ENCODE data around the gene IRF5.

DNA sequence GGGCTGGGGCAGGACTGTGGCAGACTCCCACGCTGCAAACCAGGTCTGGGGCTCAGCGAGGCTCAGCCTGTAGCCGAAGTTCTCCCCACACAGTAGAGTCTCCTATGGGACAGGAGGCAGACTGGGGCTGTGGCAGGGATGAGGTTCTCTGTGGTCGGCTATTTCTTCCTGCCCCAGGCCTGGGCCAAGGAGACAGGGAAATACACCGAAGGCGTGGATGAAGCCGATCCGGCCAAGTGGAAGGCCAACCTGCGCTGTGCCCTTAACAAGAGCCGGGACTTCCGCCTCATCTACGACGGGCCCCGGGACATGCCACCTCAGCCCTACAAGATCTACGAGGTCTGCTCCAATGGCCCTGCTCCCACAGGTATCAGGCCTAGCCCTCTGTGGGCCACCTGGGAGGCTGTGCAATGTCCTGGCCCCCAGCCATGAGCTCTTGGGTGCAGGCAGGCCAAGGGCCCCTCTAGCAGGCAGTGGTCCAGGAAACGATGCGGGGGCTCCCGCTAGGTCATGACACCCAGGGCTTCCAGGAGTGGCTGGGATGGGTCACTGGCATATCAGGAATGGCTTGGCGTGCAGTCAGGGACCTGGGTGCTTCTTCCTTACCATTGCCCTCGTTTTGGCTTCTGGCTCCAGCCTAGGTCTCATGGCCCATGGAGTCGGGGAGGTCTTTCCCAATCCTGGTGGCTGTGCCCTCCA is 8.1 kb downstream of the IRF5 start:
- TF ChIP-seq, protein P1, sequence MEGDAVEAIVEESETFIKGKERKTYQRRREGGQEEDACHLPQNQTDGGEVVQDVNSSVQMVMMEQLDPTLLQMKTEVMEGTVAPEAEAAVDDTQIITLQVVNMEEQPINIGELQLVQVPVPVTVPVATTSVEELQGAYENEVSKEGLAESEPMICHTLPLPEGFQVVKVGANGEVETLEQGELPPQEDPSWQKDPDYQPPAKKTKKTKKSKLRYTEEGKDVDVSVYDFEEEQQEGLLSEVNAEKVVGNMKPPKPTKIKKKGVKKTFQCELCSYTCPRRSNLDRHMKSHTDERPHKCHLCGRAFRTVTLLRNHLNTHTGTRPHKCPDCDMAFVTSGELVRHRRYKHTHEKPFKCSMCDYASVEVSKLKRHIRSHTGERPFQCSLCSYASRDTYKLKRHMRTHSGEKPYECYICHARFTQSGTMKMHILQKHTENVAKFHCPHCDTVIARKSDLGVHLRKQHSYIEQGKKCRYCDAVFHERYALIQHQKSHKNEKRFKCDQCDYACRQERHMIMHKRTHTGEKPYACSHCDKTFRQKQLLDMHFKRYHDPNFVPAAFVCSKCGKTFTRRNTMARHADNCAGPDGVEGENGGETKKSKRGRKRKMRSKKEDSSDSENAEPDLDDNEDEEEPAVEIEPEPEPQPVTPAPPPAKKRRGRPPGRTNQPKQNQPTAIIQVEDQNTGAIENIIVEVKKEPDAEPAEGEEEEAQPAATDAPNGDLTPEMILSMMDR (IDR thresholded peaks at IDR 0.05; ENCODE audit: insufficient read depth, low read length, poor library complexity, severe bottlenecking), result no peak
- no peak for TF ChIP-seq EZH2phosphoT487 (conservative IDR thresholded peaks at IDR 0.05; ENCODE audit: low read length)
